K562 (cell line): Measurements from ENCODE around the gene AKAP13. TPM values are rescaled to one million over a fixed set of nuclear protein-coding genes. Genes with fewer than 3 reads are reported as not detected.

Experiments
- ATAC-seq: fragments of 200-7000 bp; cut with Tn5 transposase; 3 replicates; pipeline ENCODE4 v1.9.1; 2020; ENCODE audit warnings: moderate library complexity
- BruUV-seq: library from RNA; stranded (reverse); fragments of 400-500 nt; replicated peaks from 2 replicates; lab custom pipeline; 2021; lab: Mats Ljungman, UMichigan
- CTCF ChIA-PET: fragments of 300-600 bp; formaldehyde crosslinking; extraction: SDS; loops from one replicate; lab custom pipeline; 2021; ENCODE audit warnings: low intra/inter-chr PET ratio; lab: Yijun Ruan, JAX
- POLR2A ChIA-PET: fragments of 300-600, 350-650 bp; sonication (Branson Sonifier 250); formaldehyde crosslinking; extraction: SDS; loops from one replicate; lab custom pipeline; 2021; ENCODE audit warnings: antibody characterized with exemption, inconsistent platforms; lab: Yijun Ruan, JAX
- DNase-seq, 4 experiments: peaks; one replicate each; pipeline versions ENCODE4 v3.0.0 to v3.0.0-alpha.2; 2011 to 2018; ENCODE audit warnings: low spot score in 3 of 4, mixed read lengths in 3 of 4; ENCODE audit errors: extremely low read depth in 1 of 4
- FAIRE-seq: peaks from 2 replicates; lab custom pipeline; 2011; peaks lifted over from hg19 to GRCh38; lab: Jason Lieb, UNC
- H2AFZ ChIP-seq: 2 replicates; pipeline ENCODE4 v1.6.0; 2011; ENCODE audit warnings: low read depth, low read length, control low read depth, inconsistent platforms
- H3K27ac ChIP-seq: fragments of 200-600 bp; 3 replicates; pipeline ENCODE4 v1.8.0; 2011; ENCODE audit warnings: low read depth, mild to moderate bottlenecking, control low read depth, inconsistent platforms, low read length, moderate library complexity, mixed read lengths; ENCODE audit errors: extremely low read depth
- H3K27me3 ChIP-seq, 2 experiments: fragments of 300-600 bp in 1 of 2; 2 replicates in 1 of 2; 3 replicates in 1 of 2; pipeline versions ENCODE4 v1.6.0 to v1.8.0; 2011; ENCODE audit warnings: inconsistent platforms in 2 of 2, low read length in 2 of 2, mild to moderate bottlenecking in 1 of 2, mixed read lengths in 1 of 2, moderate library complexity in 1 of 2; ENCODE audit not compliant: control insufficient read depth in 2 of 2, insufficient read depth in 2 of 2
- H3K36me3 ChIP-seq: fragments of 300-600 bp; 3 replicates; pipeline ENCODE4 v1.8.0; 2011; ENCODE audit warnings: mild to moderate bottlenecking, low read length, inconsistent platforms; ENCODE audit not compliant: control insufficient read depth, insufficient read depth
- H3K4me1 ChIP-seq, 2 experiments: fragments of 200-600 bp in 1 of 2; replicated peaks in 1 of 2; 2 replicates in 1 of 2; 3 replicates in 1 of 2; pipeline versions ENCODE4 v1.5.1 to v1.8.0; 2011; ENCODE audit warnings: inconsistent platforms in 2 of 2, low read length in 2 of 2, mild to moderate bottlenecking in 1 of 2, mixed read lengths in 1 of 2, moderate library complexity in 1 of 2; ENCODE audit not compliant: control insufficient read depth in 2 of 2, insufficient read depth in 2 of 2
- H3K4me2 ChIP-seq: 2 replicates; pipeline ENCODE4 v1.6.1; 2011; ENCODE audit warnings: low read length, control low read depth, inconsistent platforms, mixed read lengths; ENCODE audit not compliant: insufficient read depth
- H3K4me3 ChIP-seq: fragments of 200-600 bp; sonication (generic), shearing (Covaris generic); 2 replicates; pipeline ENCODE4 v1.5.1; 2016; ENCODE audit warnings: control low read depth, inconsistent platforms
- H3K79me2 ChIP-seq: fragments of 200-600 bp; 3 replicates; pipeline ENCODE4 v1.8.0; 2011; ENCODE audit warnings: low read length, inconsistent platforms; ENCODE audit not compliant: control insufficient read depth, insufficient read depth
- H3K9ac ChIP-seq, 2 experiments: 2 replicates each; pipeline versions ENCODE4 v1.6.0 to v1.6.1; 2011; ENCODE audit warnings: low read depth in 2 of 2, low read length in 2 of 2, control low read depth in 1 of 2, inconsistent platforms in 1 of 2, mild to moderate bottlenecking in 1 of 2, mixed read lengths in 1 of 2; ENCODE audit not compliant: insufficient read depth in 1 of 2
- H3K9me1 ChIP-seq: one replicate; pipeline ENCODE4 v1.6.0; 2011; ENCODE audit warnings: inconsistent platforms, mild to moderate bottlenecking, low read length, moderate library complexity; ENCODE audit not compliant: control insufficient read depth, insufficient read depth
- H3K9me3 ChIP-seq: replicated peaks from 2 replicates; pipeline ENCODE4 v1.5.1; 2011; ENCODE audit warnings: low read depth, low read length, inconsistent platforms; ENCODE audit not compliant: control insufficient read depth, insufficient read depth
- H4K20me1 ChIP-seq: replicated peaks from 2 replicates; pipeline ENCODE4 v1.6.1; 2011; ENCODE audit warnings: low read length, inconsistent platforms, mixed read lengths; ENCODE audit not compliant: control insufficient read depth, insufficient read depth
- CXXC5 ChIP-seq: fragments of 250-450 bp; sonication (Bioruptor Pico); IDR thresholded peaks from 2 replicates; pipeline ENCODE4 v1.8.0; 2022; ENCODE audit warnings: inconsistent platforms, mild to moderate bottlenecking, moderate library complexity
- RBM17 ChIP-seq: fragments of 200-400 bp; formaldehyde crosslinking; IDR thresholded peaks from 2 replicates; pipeline ENCODE4 v1.6.1; 2017; ENCODE audit warnings: low read depth, mild to moderate bottlenecking, low read length, borderline replicate concordance
- USF1 ChIP-seq: sonication (generic); formaldehyde crosslinking; IDR thresholded peaks from 2 replicates; pipeline ENCODE4 v1.9.0; 2022; ENCODE audit warnings: mild to moderate bottlenecking, missing genetic modification reagents
- ZBED1 ChIP-seq: IDR thresholded peaks from 2 replicates; pipeline ENCODE4 v1.6.1; 2014
- WGBS: fragments of 100-300 bp; shearing (Covaris generic); methylation state at CpG from one replicate; pipeline ENCODE4 v1.1.6; 2016; ENCODE audit warnings: low coverage, mixed read lengths; ENCODE audit not compliant: insufficient coverage; ENCODE audit errors: missing lambda C conversion rate; 5-methylcytosine and 5-hydroxymethylcytosine counted together
- in situ Hi-C: fragments of 300-500 bp; cut with MboI; formaldehyde crosslinking; loops from 4 replicates; pipeline ENCODE4 v1.15.0; 2018; ENCODE audit warnings: inconsistent platforms, mixed read lengths
- intact Hi-C: fragments of 100-400 bp; cut with micrococcal nuclease; formaldehyde crosslinking; loops from 2 replicates; pipeline ENCODE4 v1.14.2; 2022
- polyA plus RNA-seq, 8 experiments: library from polyadenylated mRNA; depleted of rRNA in 4 of 8; stranded (reverse) in 5 of 8; unstranded in 3 of 8; fragments of >200 nt; fragmentation: Nextera tagmentation in 2 of 8; fragmentation: Illumina TruSeq in 1 of 8; extraction: Ambion mirVana in 2 of 8; extraction: Trizol in 1 of 8; gene quantifications; 2 replicates each; pipeline versions ENCODE4 v1.2.1 to v1.2.3, GENCODE V29; 2011 to 2014; ENCODE audit warnings: inconsistent platforms in 1 of 8, missing spikeins in 1 of 8
- total RNA-seq, 7 experiments: library from RNA; depleted of rRNA in 6 of 7; stranded (reverse); fragments of >200 nt in 6 of 7; fragmentation: Illumina TruSeq in 2 of 7; extraction: Trizol in 2 of 7; gene quantifications; 2 replicates each; pipeline versions ENCODE4 v1.2.1 to v1.2.3, GENCODE V29; 2011 to 2021; ENCODE audit warnings: low replicate concordance in 1 of 7

The AKAP13 gene
- total and polyA plus RNA-seq, 9 of the 15 experiments (the other 6 are each of a cell fraction or from before 2014, with no cell fraction given), result 0.03 to 1.7 (median 0.42) TPM

- 1% methylated on average over 6 of the region's 7 CpGs for WGBS
- no peak for DNase-seq
- no peak overlapping the region for H3K27ac ChIP-seq
- in situ Hi-C loops, result no loop called here
- no peak overlapping the region for H2AFZ ChIP-seq
- BruUV-seq, result no TSS peak
- TF ChIP-seq RBM17 (no peak), USF1 (CRISPR knock-in tag) (no peak)
- no peaks in the 10 kb centered on the region; a peak in 1 of 5 replicates for H3K27me3 ChIP-seq
- H3K36me3 ChIP-seq, result no peaks in the 10 kb centered on the region
- POLR2A ChIA-PET, result no interaction called here
- H3K4me2 ChIP-seq, result no peak overlapping the region
- intact Hi-C loops, result no loop called here
- no peaks in the 10 kb centered on the region for H3K4me1 ChIP-seq
- no peaks in the 10 kb centered on the region for H3K9me3 ChIP-seq
- no peak for ATAC-seq
- H4K20me1 ChIP-seq, result no peaks in the 10 kb centered on the region
- no peak overlapping the region for H3K4me3 ChIP-seq
- H3K79me2 ChIP-seq, result no peaks in the 10 kb centered on the region
- no peaks in the 10 kb centered on the region for H3K9me1 ChIP-seq
- FAIRE-seq, result no peak
- H3K9ac ChIP-seq, result no peak overlapping the region
- CTCF ChIA-PET, result no interaction called here
These were observed 231.0 kb downstream of the AKAP13 start for GRCh38 chr15:85611361-85611760.

GRCh38 chr15:85614059-85614458 lies 233.7 kb downstream of the AKAP13 start:
- ChIA-PET CTCF (no interaction called here), POLR2A (no interaction called here)
- no peaks in the 10 kb centered on the region for H3K4me1 ChIP-seq
- no TSS peak for BruUV-seq
- no peaks in the 10 kb centered on the region for H3K36me3 ChIP-seq
- H3K9me1 ChIP-seq, result no peaks in the 10 kb centered on the region
- FAIRE-seq, result no peak
- no peaks in the 10 kb centered on the region; a peak in 1 of 5 replicates for H3K27me3 ChIP-seq
- H3K79me2 ChIP-seq, result no peaks in the 10 kb centered on the region
- H2AFZ ChIP-seq, result no peak overlapping the region
- TF ChIP-seq CXXC5 (CRISPR knock-in tag) (no peak), ZBED1 (no peak)
- no peak overlapping the region for H3K9ac ChIP-seq
- H3K27ac ChIP-seq, result no peak overlapping the region
- H3K4me3 ChIP-seq, result no peak overlapping the region
- in situ Hi-C loops (no loop called here), intact Hi-C loops (no loop called here)
- H4K20me1 ChIP-seq, result no peaks in the 10 kb centered on the region
- H3K4me2 ChIP-seq, result no peak overlapping the region
- H3K9me3 ChIP-seq, result no peaks in the 10 kb centered on the region
- ATAC-seq, result no peak
- DNase-seq, result no peak
- WGBS, result 0% methylated on average over 5 of the region's 5 CpGs
